ENCODE measurements around the gene MON1A.

MON1A gene

DNA sequence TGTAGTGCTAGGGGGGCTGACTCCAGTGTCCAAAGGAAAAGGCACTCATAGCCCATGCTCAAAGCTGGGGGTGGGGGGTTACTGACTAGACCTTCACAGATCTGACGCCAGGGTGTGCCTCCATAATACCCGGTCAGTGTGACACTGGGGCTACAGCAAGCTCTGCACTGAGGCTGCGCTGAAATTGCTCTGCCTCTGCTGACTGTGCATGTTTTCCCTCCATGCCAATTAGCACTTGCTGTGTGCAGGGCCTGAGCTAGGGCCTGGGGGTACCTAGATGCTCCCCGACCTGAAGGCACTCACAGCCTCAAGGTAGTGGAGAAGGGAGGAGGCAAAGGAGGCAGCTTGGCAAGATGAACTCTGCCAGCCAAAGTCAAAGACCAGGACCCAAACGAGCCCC, 65.1 kb downstream of the MON1A start:
- ChIA-PET POLR2A (interaction anchor here (1.6 to 7.3 kb wide), 3 partner anchors 8 to 76 kb away, joined by 3 to 41 read pairs (median 11); partner anchors contain the start of genes MON1A, RBM6 and TRAIP), CTCF (interaction anchor here (1.3 kb wide), 1 partner anchor 25 kb away, joined by 3 read pairs; no protein-coding TSS in a partner anchor)
- no peak for DNase-seq (ENCODE audit: extremely low spot score)
- no peak for TF ChIP-seq SP1 (IDR thresholded peaks at IDR 0.05)
- no peak for TF ChIP-seq CTBP1 (IDR thresholded peaks at IDR 0.05; ENCODE audit: borderline replicate concordance)
- TF ChIP-seq ARNT (IDR thresholded peaks at IDR 0.05) = no peak
- TF ChIP-seq FOXM1 (IDR thresholded peaks at IDR 0.05; ENCODE audit: borderline replicate concordance) = no peak
- TF ChIP-seq HDGF (IDR thresholded peaks at IDR 0.05; ENCODE audit: borderline replicate concordance) = no peak
- TF ChIP-seq TARDBP (IDR thresholded peaks at IDR 0.05) = no peak
- no peak for TF ChIP-seq ELF4 (IDR thresholded peaks at IDR 0.05)
- no peak for TF ChIP-seq BHLHE40 (IDR thresholded peaks at IDR 0.05; ENCODE audit: borderline replicate concordance)
- no peak for TF ChIP-seq FOXA1 (IDR thresholded peaks at IDR 0.05)
- TF ChIP-seq ZNF384 (IDR thresholded peaks at IDR 0.05) = no peak
- TF ChIP-seq, protein P1, sequence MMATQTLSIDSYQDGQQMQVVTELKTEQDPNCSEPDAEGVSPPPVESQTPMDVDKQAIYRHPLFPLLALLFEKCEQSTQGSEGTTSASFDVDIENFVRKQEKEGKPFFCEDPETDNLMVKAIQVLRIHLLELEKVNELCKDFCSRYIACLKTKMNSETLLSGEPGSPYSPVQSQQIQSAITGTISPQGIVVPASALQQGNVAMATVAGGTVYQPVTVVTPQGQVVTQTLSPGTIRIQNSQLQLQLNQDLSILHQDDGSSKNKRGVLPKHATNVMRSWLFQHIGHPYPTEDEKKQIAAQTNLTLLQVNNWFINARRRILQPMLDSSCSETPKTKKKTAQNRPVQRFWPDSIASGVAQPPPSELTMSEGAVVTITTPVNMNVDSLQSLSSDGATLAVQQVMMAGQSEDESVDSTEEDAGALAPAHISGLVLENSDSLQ (IDR thresholded peaks at IDR 0.05) = no peak
- TF ChIP-seq FOXK2 (IDR thresholded peaks at IDR 0.05) = no peak
- no peak for TF ChIP-seq LEF1 (IDR thresholded peaks at IDR 0.05; ENCODE audit: borderline replicate concordance)
- TF ChIP-seq SUZ12 (IDR thresholded peaks at IDR 0.05) = no peak
- no peak for TF ChIP-seq NFRKB (IDR thresholded peaks at IDR 0.05)
- TF ChIP-seq L3MBTL2 (conservative IDR thresholded peaks at IDR 0.05) = no peak

DNA sequence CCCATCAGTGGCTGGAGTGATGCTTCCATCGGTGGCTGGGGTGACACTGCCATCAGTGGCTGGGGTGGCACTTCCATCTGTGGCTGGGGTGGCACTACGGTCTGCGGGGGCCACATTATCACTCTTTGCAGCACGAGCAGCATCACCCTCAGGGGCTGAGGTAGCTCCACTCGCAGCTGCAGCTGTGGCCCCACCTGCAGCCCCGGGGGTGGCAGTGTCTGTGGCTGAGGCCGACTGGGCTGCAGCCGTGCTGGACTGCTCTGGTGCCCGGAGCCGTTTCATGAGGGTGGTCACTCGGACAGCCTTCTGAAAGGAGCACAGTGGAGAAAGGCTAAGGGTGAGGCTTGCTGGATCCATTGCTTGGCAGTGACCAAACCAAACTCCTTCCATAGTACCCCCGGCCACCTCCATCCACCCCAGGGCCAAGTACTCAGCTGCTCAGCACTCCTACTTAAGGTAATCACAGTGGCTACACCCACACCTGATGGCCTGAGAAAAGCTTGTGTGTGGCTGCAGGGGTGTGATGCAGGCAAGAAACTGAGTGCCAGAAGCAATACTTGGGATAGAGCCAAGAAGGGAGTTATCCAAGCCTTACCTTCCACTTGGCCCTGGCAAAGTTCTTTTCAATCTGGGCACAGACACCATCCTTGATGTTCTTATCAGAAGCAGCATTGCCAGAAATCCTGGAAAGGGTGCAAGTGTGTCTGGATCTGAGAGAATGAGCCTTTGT, 69.9 kb downstream of the MON1A start:
- no peak for TF ChIP-seq SP1 (IDR thresholded peaks at IDR 0.05)
- no peak for TF ChIP-seq LEF1 (IDR thresholded peaks at IDR 0.05; ENCODE audit: borderline replicate concordance)
- no peak for TF ChIP-seq NFRKB (IDR thresholded peaks at IDR 0.05)
- no peak for TF ChIP-seq BHLHE40 (IDR thresholded peaks at IDR 0.05; ENCODE audit: borderline replicate concordance)
- TF ChIP-seq ELF4 (IDR thresholded peaks at IDR 0.05) = no peak
- no peak for TF ChIP-seq CTBP1 (IDR thresholded peaks at IDR 0.05; ENCODE audit: borderline replicate concordance)
- TF ChIP-seq ZNF384 (IDR thresholded peaks at IDR 0.05) = no peak
- no peak for TF ChIP-seq ARNT (IDR thresholded peaks at IDR 0.05)
- no peak for TF ChIP-seq FOXM1 (IDR thresholded peaks at IDR 0.05; ENCODE audit: borderline replicate concordance)
- ChIA-PET CTCF (no interaction called here), POLR2A (no interaction called here)
- no peak for DNase-seq (ENCODE audit: extremely low spot score)

Data from HEK293T (cell line).